HEK293 (cell line): ENCODE measurements around the gene DDX51.
A peak's percentile ranks its signal among the peaks of the same experiment; 100 is the strongest.

Experiments used
- BCL11A ChIP-seq: fragments of 450-650 bp; formaldehyde crosslinking; IDR thresholded peaks from 2 replicates; pipeline ENCODE4 v1.5.1; 2016; ENCODE audit warnings: low read depth, missing biosample characterization, missing genetic modification characterization
- EGR2 ChIP-seq: fragments of 450-650 bp; formaldehyde crosslinking; IDR thresholded peaks from 2 replicates; pipeline ENCODE4 v1.5.1; 2016; ENCODE audit warnings: low read depth, missing biosample characterization, missing genetic modification characterization
- KLF10 ChIP-seq: fragments of 450-650 bp; IDR thresholded peaks from 2 replicates; pipeline ENCODE4 v1.5.1; 2018; ENCODE audit warnings: missing biosample characterization, mild to moderate bottlenecking, missing genetic modification characterization
- KLF7 ChIP-seq: fragments of 450-650 bp; formaldehyde crosslinking; IDR thresholded peaks from 2 replicates; pipeline ENCODE4 v1.5.1; 2016; ENCODE audit warnings: missing biosample characterization, missing genetic modification characterization, borderline replicate concordance
- KLF8 ChIP-seq: fragments of 450-650 bp; formaldehyde crosslinking; IDR thresholded peaks from 2 replicates; pipeline ENCODE4 v1.5.1; 2016; ENCODE audit warnings: missing biosample characterization, missing genetic modification characterization
- OSR2 ChIP-seq: fragments of 450-650 bp; formaldehyde crosslinking; IDR thresholded peaks from 2 replicates; pipeline ENCODE4 v1.5.1; 2016; ENCODE audit warnings: missing biosample characterization, missing genetic modification characterization
- PRDM1 ChIP-seq: fragments of 450-650 bp; formaldehyde crosslinking; IDR thresholded peaks from 2 replicates; pipeline ENCODE4; 2016; ENCODE audit warnings: missing biosample characterization, missing genetic modification characterization
- SP2 ChIP-seq: fragments of 450-650 bp; formaldehyde crosslinking; IDR thresholded peaks from 2 replicates; pipeline ENCODE4 v1.5.1; 2016; ENCODE audit warnings: missing biosample characterization, missing genetic modification characterization
- SP3 ChIP-seq: fragments of 450-650 bp; formaldehyde crosslinking; IDR thresholded peaks from 2 replicates; pipeline ENCODE4 v1.5.1; 2016; ENCODE audit warnings: missing biosample characterization, missing genetic modification characterization
- TCF7L2 ChIP-seq: IDR thresholded peaks from 2 replicates; pipeline ENCODE4 v1.6.1; 2011; ENCODE audit warnings: low read depth, mild to moderate bottlenecking, inconsistent platforms, low read length, moderate library complexity, borderline replicate concordance
- ZBTB17 ChIP-seq: fragments of 450-650 bp; formaldehyde crosslinking; IDR thresholded peaks from 2 replicates; pipeline ENCODE4 v1.5.1; 2016; ENCODE audit warnings: missing biosample characterization, missing genetic modification characterization
- ZEB2 ChIP-seq: fragments of 450-650 bp; formaldehyde crosslinking; IDR thresholded peaks from 2 replicates; pipeline ENCODE4 v1.5.1; 2016; ENCODE audit warnings: missing biosample characterization, missing genetic modification characterization
- ZFP69B ChIP-seq: fragments of 450-650 bp; formaldehyde crosslinking; IDR thresholded peaks from 2 replicates; pipeline ENCODE4 v1.5.1; 2016; ENCODE audit warnings: missing biosample characterization, missing genetic modification characterization
- ZNF114 ChIP-seq: fragments of 450-650 bp; formaldehyde crosslinking; IDR thresholded peaks from 2 replicates; pipeline ENCODE4 v1.5.0; 2017; ENCODE audit warnings: missing biosample characterization, missing genetic modification characterization
- ZNF133 ChIP-seq: fragments of 450-650 bp; formaldehyde crosslinking; IDR thresholded peaks from 2 replicates; pipeline ENCODE4 v1.5.1; 2016; ENCODE audit warnings: missing biosample characterization, missing genetic modification characterization
- ZNF24 ChIP-seq: fragments of 450-650 bp; formaldehyde crosslinking; IDR thresholded peaks from 2 replicates; pipeline ENCODE4 v1.5.1; 2016; ENCODE audit warnings: missing biosample characterization, missing genetic modification characterization
- ZNF274 ChIP-seq, 2 experiments: fragments of 200-500 bp in 1 of 2; fragments of 450-650 bp in 1 of 2; sonication (Bioruptor generic) in 1 of 2; formaldehyde crosslinking in 1 of 2; IDR thresholded peaks; 2 replicates each; pipeline versions ENCODE4 v1.5.1 to v1.6.1; 2014 to 2016; ENCODE audit warnings: borderline replicate concordance in 1 of 2, inconsistent platforms in 1 of 2, low read length in 1 of 2, missing biosample characterization in 1 of 2, missing genetic modification characterization in 1 of 2
- ZNF341 ChIP-seq: fragments of 450-650 bp; formaldehyde crosslinking; IDR thresholded peaks from 2 replicates; pipeline ENCODE4; 2016; ENCODE audit warnings: low read depth, missing biosample characterization, missing genetic modification characterization
- ZNF362 ChIP-seq: fragments of 450-650 bp; formaldehyde crosslinking; IDR thresholded peaks from 2 replicates; pipeline ENCODE4 v1.5.1; 2016; ENCODE audit warnings: missing biosample characterization, missing genetic modification characterization
- ZNF366 ChIP-seq: fragments of 450-650 bp; formaldehyde crosslinking; conservative IDR thresholded peaks from 2 replicates; pipeline ENCODE4 v1.5.1; 2016; ENCODE audit warnings: missing biosample characterization, missing genetic modification characterization
- ZNF37A ChIP-seq: fragments of 450-650 bp; IDR thresholded peaks from 2 replicates; pipeline ENCODE4 v1.5.1; 2018; ENCODE audit warnings: missing biosample characterization, missing genetic modification characterization
- ZNF561 ChIP-seq: fragments of 450-650 bp; IDR thresholded peaks from 2 replicates; pipeline ENCODE4 v1.5.1; 2018; ENCODE audit warnings: missing biosample characterization, missing genetic modification characterization, borderline replicate concordance
- ZNF600 ChIP-seq: fragments of 450-650 bp; formaldehyde crosslinking; IDR thresholded peaks from 2 replicates; pipeline ENCODE4 v1.5.1; 2016; ENCODE audit warnings: missing biosample characterization, missing genetic modification characterization
- ZNF610 ChIP-seq: fragments of 450-650 bp; formaldehyde crosslinking; IDR thresholded peaks from 2 replicates; pipeline ENCODE4 v1.5.1; 2016; ENCODE audit warnings: missing biosample characterization, missing genetic modification characterization, borderline replicate concordance
- ZNF660 ChIP-seq: fragments of 450-650 bp; IDR thresholded peaks from 2 replicates; pipeline ENCODE4 v1.5.1; 2018; ENCODE audit warnings: missing biosample characterization, mild to moderate bottlenecking, missing genetic modification characterization
- ZNF664 ChIP-seq: fragments of 450-650 bp; formaldehyde crosslinking; IDR thresholded peaks from 2 replicates; pipeline ENCODE4 v1.5.1; 2016; ENCODE audit warnings: missing biosample characterization, missing genetic modification characterization
- ZNF670 ChIP-seq: fragments of 450-650 bp; formaldehyde crosslinking; IDR thresholded peaks from 2 replicates; pipeline ENCODE4 v1.5.1; 2016; ENCODE audit warnings: missing biosample characterization, missing genetic modification characterization, low read depth
- ZNF747 ChIP-seq: fragments of 450-650 bp; formaldehyde crosslinking; IDR thresholded peaks from 2 replicates; pipeline ENCODE4 v1.5.1; 2016; ENCODE audit warnings: missing biosample characterization, missing genetic modification characterization
- TF ChIP-seq, protein P1 (sequence below): fragments of 450-650 bp; formaldehyde crosslinking; optimal IDR thresholded peaks from 2 replicates; pipeline ENCODE3; 2016; ENCODE audit warnings: missing biosample characterization, mild to moderate bottlenecking, missing genetic modification characterization
- TF ChIP-seq, protein P2 (sequence below): fragments of 450-650 bp; formaldehyde crosslinking; IDR thresholded peaks from 2 replicates; pipeline ENCODE4 v1.5.1; 2016; ENCODE audit warnings: missing biosample characterization, missing genetic modification characterization
- TF ChIP-seq, protein P3 (sequence below): fragments of 450-650 bp; formaldehyde crosslinking; IDR thresholded peaks from 2 replicates; pipeline ENCODE4 v1.5.1; 2016; ENCODE audit warnings: missing biosample characterization, missing genetic modification characterization
- TF ChIP-seq, protein P4 (sequence below): fragments of 450-650 bp; formaldehyde crosslinking; conservative IDR thresholded peaks from 2 replicates; pipeline ENCODE4 v1.5.1; 2016; ENCODE audit warnings: low read depth, missing biosample characterization, missing genetic modification characterization

The DDX51 gene

GRCh38 chr12:132189378-132190011, 45.4 kb upstream of the DDX51 start (continued):
- TF ChIP-seq ZNF133 (tag by site-specific recombination) = no peak
- TF ChIP-seq OSR2 (tag by site-specific recombination) = no peak
- TF ChIP-seq KLF10 (tag by site-specific recombination) = peak; percentile 85
- no peak for TF ChIP-seq ZNF24 (tag by site-specific recombination)
- peak; percentile 46 for TF ChIP-seq EGR2 (tag by site-specific recombination)
- peak; percentile 70; the same call in 1 of the 2 replicates for TF ChIP-seq ZNF561 (tag by site-specific recombination)
- TF ChIP-seq, protein P1, sequence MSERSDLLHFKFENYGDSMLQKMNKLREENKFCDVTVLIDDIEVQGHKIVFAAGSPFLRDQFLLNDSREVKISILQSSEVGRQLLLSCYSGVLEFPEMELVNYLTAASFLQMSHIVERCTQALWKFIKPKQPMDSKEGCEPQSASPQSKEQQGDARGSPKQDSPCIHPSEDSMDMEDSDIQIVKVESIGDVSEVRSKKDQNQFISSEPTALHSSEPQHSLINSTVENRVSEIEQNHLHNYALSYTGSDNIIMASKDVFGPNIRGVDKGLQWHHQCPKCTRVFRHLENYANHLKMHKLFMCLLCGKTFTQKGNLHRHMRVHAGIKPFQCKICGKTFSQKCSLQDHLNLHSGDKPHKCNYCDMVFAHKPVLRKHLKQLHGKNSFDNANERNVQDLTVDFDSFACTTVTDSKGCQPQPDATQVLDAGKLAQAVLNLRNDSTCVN (tag by site-specific recombination) = peak; percentile 88
- no peak for TF ChIP-seq ZNF37A
- TF ChIP-seq ZNF366 (tag by site-specific recombination) = no peak
- TF ChIP-seq, protein P2, sequence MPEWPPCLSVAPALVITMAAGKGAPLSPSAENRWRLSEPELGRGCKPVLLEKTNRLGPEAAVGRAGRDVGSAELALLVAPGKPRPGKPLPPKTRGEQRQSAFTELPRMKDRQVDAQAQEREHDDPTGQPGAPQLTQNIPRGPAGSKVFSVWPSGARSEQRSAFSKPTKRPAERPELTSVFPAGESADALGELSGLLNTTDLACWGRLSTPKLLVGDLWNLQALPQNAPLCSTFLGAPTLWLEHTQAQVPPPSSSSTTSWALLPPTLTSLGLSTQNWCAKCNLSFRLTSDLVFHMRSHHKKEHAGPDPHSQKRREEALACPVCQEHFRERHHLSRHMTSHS (tag by site-specific recombination) = no peak
- no peak for TF ChIP-seq PRDM1 (tag by site-specific recombination)
- no peak for TF ChIP-seq ZNF664 (tag by site-specific recombination)
- peak; percentile 99 for TF ChIP-seq ZNF341
- no peak for TF ChIP-seq ZNF747 (tag by site-specific recombination)
- TF ChIP-seq, protein P3, sequence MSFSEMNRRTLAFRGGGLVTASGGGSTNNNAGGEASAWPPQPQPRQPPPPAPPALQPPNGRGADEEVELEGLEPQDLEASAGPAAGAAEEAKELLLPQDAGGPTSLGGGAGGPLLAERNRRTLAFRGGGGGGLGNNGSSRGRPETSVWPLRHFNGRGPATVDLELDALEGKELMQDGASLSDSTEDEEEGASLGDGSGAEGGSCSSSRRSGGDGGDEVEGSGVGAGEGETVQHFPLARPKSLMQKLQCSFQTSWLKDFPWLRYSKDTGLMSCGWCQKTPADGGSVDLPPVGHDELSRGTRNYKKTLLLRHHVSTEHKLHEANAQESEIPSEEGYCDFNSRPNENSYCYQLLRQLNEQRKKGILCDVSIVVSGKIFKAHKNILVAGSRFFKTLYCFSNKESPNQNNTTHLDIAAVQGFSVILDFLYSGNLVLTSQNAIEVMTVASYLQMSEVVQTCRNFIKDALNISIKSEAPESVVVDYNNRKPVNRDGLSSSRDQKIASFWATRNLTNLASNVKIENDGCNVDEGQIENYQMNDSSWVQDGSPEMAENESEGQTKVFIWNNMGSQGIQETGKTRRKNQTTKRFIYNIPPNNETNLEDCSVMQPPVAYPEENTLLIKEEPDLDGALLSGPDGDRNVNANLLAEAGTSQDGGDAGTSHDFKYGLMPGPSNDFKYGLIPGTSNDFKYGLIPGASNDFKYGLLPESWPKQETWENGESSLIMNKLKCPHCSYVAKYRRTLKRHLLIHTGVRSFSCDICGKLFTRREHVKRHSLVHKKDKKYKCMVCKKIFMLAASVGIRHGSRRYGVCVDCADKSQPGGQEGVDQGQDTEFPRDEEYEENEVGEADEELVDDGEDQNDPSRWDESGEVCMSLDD (tag by site-specific recombination) = peak; percentile 46; the same call in 1 of the 2 replicates
- TF ChIP-seq BCL11A = no peak
- peak; percentile 57; the same call in 1 of the 2 replicates for TF ChIP-seq ZEB2 (tag by site-specific recombination)
- TF ChIP-seq KLF7 (tag by site-specific recombination) = peak; percentile 36
- peak; percentile 81 for TF ChIP-seq ZNF600 (tag by site-specific recombination)
- peak; percentile 87 for TF ChIP-seq SP2 (tag by site-specific recombination)
- TF ChIP-seq TCF7L2 = no peak
- TF ChIP-seq ZFP69B (tag by site-specific recombination) = peak; percentile 96
- TF ChIP-seq ZNF274 (IDR thresholded peaks at IDR 0.05; ENCODE audit: low read length) = no peak
- TF ChIP-seq ZNF274 (tag by site-specific recombination; IDR thresholded peaks at IDR 0.05; ENCODE audit: borderline replicate concordance) = no peak
- TF ChIP-seq, protein P4, sequence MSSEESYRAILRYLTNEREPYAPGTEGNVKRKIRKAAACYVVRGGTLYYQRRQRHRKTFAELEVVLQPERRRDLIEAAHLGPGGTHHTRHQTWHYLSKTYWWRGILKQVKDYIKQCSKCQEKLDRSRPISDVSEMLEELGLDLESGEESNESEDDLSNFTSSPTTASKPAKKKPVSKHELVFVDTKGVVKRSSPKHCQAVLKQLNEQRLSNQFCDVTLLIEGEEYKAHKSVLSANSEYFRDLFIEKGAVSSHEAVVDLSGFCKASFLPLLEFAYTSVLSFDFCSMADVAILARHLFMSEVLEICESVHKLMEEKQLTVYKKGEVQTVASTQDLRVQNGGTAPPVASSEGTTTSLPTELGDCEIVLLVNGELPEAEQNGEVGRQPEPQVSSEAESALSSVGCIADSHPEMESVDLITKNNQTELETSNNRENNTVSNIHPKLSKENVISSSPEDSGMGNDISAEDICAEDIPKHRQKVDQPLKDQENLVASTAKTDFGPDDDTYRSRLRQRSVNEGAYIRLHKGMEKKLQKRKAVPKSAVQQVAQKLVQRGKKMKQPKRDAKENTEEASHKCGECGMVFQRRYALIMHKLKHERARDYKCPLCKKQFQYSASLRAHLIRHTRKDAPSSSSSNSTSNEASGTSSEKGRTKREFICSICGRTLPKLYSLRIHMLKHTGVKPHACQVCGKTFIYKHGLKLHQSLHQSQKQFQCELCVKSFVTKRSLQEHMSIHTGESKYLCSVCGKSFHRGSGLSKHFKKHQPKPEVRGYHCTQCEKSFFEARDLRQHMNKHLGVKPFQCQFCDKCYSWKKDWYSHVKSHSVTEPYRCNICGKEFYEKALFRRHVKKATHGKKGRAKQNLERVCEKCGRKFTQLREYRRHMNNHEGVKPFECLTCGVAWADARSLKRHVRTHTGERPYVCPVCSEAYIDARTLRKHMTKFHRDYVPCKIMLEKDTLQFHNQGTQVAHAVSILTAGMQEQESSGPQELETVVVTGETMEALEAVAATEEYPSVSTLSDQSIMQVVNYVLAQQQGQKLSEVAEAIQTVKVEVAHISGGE = peak; percentile 77
- TF ChIP-seq ZNF362 (tag by site-specific recombination) = no peak
- TF ChIP-seq ZBTB17 = peak; percentile 55
- 0 out of 2 replicates have a peak, but pooled peaks have one; percentile 10 for TF ChIP-seq ZNF610 (tag by site-specific recombination)
- TF ChIP-seq SP3 (tag by site-specific recombination) = peak; percentile 84
- no peak for TF ChIP-seq ZNF670
- TF ChIP-seq ZNF660 (tag by site-specific recombination) = no peak
- no peak for TF ChIP-seq ZNF114 (tag by site-specific recombination)
- peak; percentile 57; the same call in 1 of the 2 replicates for TF ChIP-seq KLF8 (tag by site-specific recombination)
